ENCODE results near the gene CADPS.

Gene CADPS

GRCh38 chr3:62558549-62559112 is 316.6 kb downstream of the CADPS start:
- peak; percentile 30 for DNase-seq (ENCODE audit: low read depth, low spot score)

- DNase-seq (ENCODE audit: low read depth, low spot score), result no peak
Observed at GRCh38 chr3:62557983-62558382, 317.2 kb downstream of the CADPS start.

- no peak for DNase-seq (ENCODE audit: low read depth, low spot score)
Observed at GRCh38 chr3:62557450-62557849, 317.8 kb downstream of the CADPS start.

- no peak for DNase-seq (ENCODE audit: low read depth, low spot score)
Observed at GRCh38 chr3:62556121-62556815, 318.9 kb downstream of the CADPS start.

GRCh38 chr3:62554264-62554799 is 320.9 kb downstream of the CADPS start:
- DNase-seq (ENCODE audit: low read depth, low spot score), result no peak

- DNase-seq (ENCODE audit: low read depth, low spot score), result no peak
Observed at GRCh38 chr3:62553811-62554210, 321.4 kb downstream of the CADPS start.

GRCh38 chr3:62551556-62551955 is 323.7 kb downstream of the CADPS start:
- no peak for DNase-seq (ENCODE audit: low read depth, low spot score)

GRCh38 chr3:62550439-62550838 is 324.8 kb downstream of the CADPS start:
- no peak for DNase-seq (ENCODE audit: low read depth, low spot score)

- DNase-seq (ENCODE audit: low read depth, low spot score), result no peak
Observed at GRCh38 chr3:62548528-62549205, 326.5 kb downstream of the CADPS start.

GRCh38 chr3:62546266-62546665 is 328.9 kb downstream of the CADPS start:
- DNase-seq (ENCODE audit: low read depth, low spot score), result no peak

GRCh38 chr3:62542185-62542584 is 333.0 kb downstream of the CADPS start:
- no peak for DNase-seq (ENCODE audit: low read depth, low spot score)

- DNase-seq (ENCODE audit: low read depth, low spot score), result no peak
Observed at GRCh38 chr3:62539762-62540161, 335.5 kb downstream of the CADPS start.

- peak; percentile 38 for DNase-seq (ENCODE audit: low read depth, low spot score)
Observed at GRCh38 chr3:62538691-62539356, 336.4 kb downstream of the CADPS start.

GRCh38 chr3:62534326-62534725 is 340.9 kb downstream of the CADPS start:
- no peak for DNase-seq (ENCODE audit: low read depth, low spot score)

GRCh38 chr3:62532796-62533195 is 342.4 kb downstream of the CADPS start:
- DNase-seq (ENCODE audit: low read depth, low spot score), result no peak

- DNase-seq (ENCODE audit: low read depth, low spot score), result no peak
Observed at GRCh38 chr3:62531981-62532380, 343.2 kb downstream of the CADPS start.

GRCh38 chr3:62531493-62531892 is 343.7 kb downstream of the CADPS start:
- no peak for DNase-seq (ENCODE audit: low read depth, low spot score)

- DNase-seq (ENCODE audit: low read depth, low spot score), result peak; percentile 28
Observed at GRCh38 chr3:62529230-62529629, 346.0 kb downstream of the CADPS start.

GRCh38 chr3:62527474-62527873 is 347.7 kb downstream of the CADPS start:
- no peak for DNase-seq (ENCODE audit: low read depth, low spot score)

GRCh38 chr3:62525281-62525680 is 349.9 kb downstream of the CADPS start:
- no peak for DNase-seq (ENCODE audit: low read depth, low spot score)

GRCh38 chr3:62523672-62524071 is 351.5 kb downstream of the CADPS start:
- DNase-seq (ENCODE audit: low read depth, low spot score), result no peak

GRCh38 chr3:62521464-62522105 is 353.6 kb downstream of the CADPS start:
- no peak for DNase-seq (ENCODE audit: low read depth, low spot score)
